HG02610 (cell line): Measurements from ENCODE around the gene GLRX5.

Experiments used
- ATAC-seq: cut with Tn5 transposase; IDR thresholded peaks from one replicate; pipeline ENCODE4 v1.9.1; 2021; ENCODE audit warnings: mild to moderate bottlenecking, moderate library complexity; ENCODE audit not compliant: unreplicated experiment

Gene GLRX5

GRCh38 chr14:95534299-95535225, at the start of gene GLRX5:
Gene GLRX5 (plus strand): TSS chr14:95535050. CDS start chr14:95535090, 40 bp downstream.
- ATAC-seq = peak; percentile 93

- no peak for ATAC-seq
Measured at GRCh38 chr14:95485222-95485819, 49.5 kb upstream of the GLRX5 start.

GRCh38 chr14:95486875-95487668, 47.8 kb upstream of the GLRX5 start:
- ATAC-seq = no peak

GRCh38 chr14:95487669-95488084, 47.2 kb upstream of the GLRX5 start:
- ATAC-seq = no peak

- ATAC-seq = no peak
Measured at GRCh38 chr14:95488376-95489213, 46.3 kb upstream of the GLRX5 start.

- ATAC-seq = no peak
Measured at GRCh38 chr14:95489214-95490137, 45.4 kb upstream of the GLRX5 start.

- ATAC-seq = no peak
Measured at GRCh38 chr14:95490138-95490509, 44.7 kb upstream of the GLRX5 start.

GRCh38 chr14:95490727-95491451, 44.0 kb upstream of the GLRX5 start:
- no peak for ATAC-seq

GRCh38 chr14:95491936-95492608, 42.8 kb upstream of the GLRX5 start:
- ATAC-seq = no peak

- ATAC-seq = no peak
Measured at GRCh38 chr14:95493503-95493902, 41.3 kb upstream of the GLRX5 start.

GRCh38 chr14:95493976-95494375, 40.9 kb upstream of the GLRX5 start:
- ATAC-seq = no peak

- no peak for ATAC-seq
Measured at GRCh38 chr14:95494456-95494855, 40.4 kb upstream of the GLRX5 start.

- ATAC-seq = no peak
Measured at GRCh38 chr14:95495076-95495475, 39.8 kb upstream of the GLRX5 start.

GRCh38 chr14:95495538-95496025, 39.3 kb upstream of the GLRX5 start:
- ATAC-seq = peak; percentile 95

GRCh38 chr14:95496111-95496681, 38.7 kb upstream of the GLRX5 start:
- ATAC-seq = no peak

GRCh38 chr14:95496690-95497259, 38.1 kb upstream of the GLRX5 start:
- ATAC-seq = no peak

GRCh38 chr14:95497561-95498011, 37.3 kb upstream of the GLRX5 start:
- ATAC-seq = no peak
